ENCODE results near the gene FNDC3A. TPM values are rescaled to one million over a fixed set of nuclear protein-coding genes. Genes with fewer than 3 reads are reported as not detected.
A peak's percentile ranks its signal among the peaks of the same experiment; 100 is the strongest.
"Not testable (repeated sequence)": the region's sequence is repeated elsewhere in the genome, so short reads cannot be mapped to it uniquely, and the experiment has no call there.

Gene FNDC3A
- total RNA-seq, 1 donor from 2014 or later, result 51.9 TPM

GRCh38 chr13:48998641-48999292 is 23.1 kb downstream of the FNDC3A start:
- Mint-ChIP-seq H3K4me1 (ENCODE audit: unreplicated experiment) (peaks cover 13% of the 10 kb centered on the region), H3K4me3 (ENCODE audit: unreplicated experiment) (no peak overlapping the region), H3K27me3 (ENCODE audit: unreplicated experiment) (no peaks in the 10 kb centered on the region), H3K27ac (ENCODE audit: unreplicated experiment) (no peak overlapping the region), H3K9me3 (ENCODE audit: unreplicated experiment) (peaks cover 31% of the 10 kb centered on the region), H3K36me3 (ENCODE audit: unreplicated experiment) (peaks cover 26% of the 10 kb centered on the region)
- no peak for TF ChIP-seq CTCF (IDR thresholded peaks at IDR 0.05)
- DNase-seq (ENCODE audit: extremely low spot score, unreplicated experiment), result no peak

GRCh38 chr13:49000247-49000646 is 24.5 kb downstream of the FNDC3A start:
- Mint-ChIP-seq H3K27me3 (ENCODE audit: unreplicated experiment) (no peaks in the 10 kb centered on the region), H3K27ac (ENCODE audit: unreplicated experiment) (no peak overlapping the region), H3K36me3 (ENCODE audit: unreplicated experiment) (peaks cover 26% of the 10 kb centered on the region), H3K4me1 (ENCODE audit: unreplicated experiment) (peaks cover 7% of the 10 kb centered on the region), H3K4me3 (ENCODE audit: unreplicated experiment) (no peak overlapping the region), H3K9me3 (ENCODE audit: unreplicated experiment) (peaks cover 31% of the 10 kb centered on the region)
- TF ChIP-seq CTCF (IDR thresholded peaks at IDR 0.05), result no peak
- no peak for DNase-seq (ENCODE audit: extremely low spot score, unreplicated experiment)

GRCh38 chr13:49018986-49019635 is 43.4 kb downstream of the FNDC3A start:
- not testable (repeated sequence) for H3K27ac Mint-ChIP-seq (ENCODE audit: unreplicated experiment); H3K4me3 Mint-ChIP-seq (ENCODE audit: unreplicated experiment); DNase-seq (ENCODE audit: extremely low spot score, unreplicated experiment); H3K27me3 Mint-ChIP-seq (ENCODE audit: unreplicated experiment); H3K9me3 Mint-ChIP-seq (ENCODE audit: unreplicated experiment)
- peaks cover 13% of the 10 kb centered on the region for H3K36me3 Mint-ChIP-seq (ENCODE audit: unreplicated experiment)
- H3K4me1 Mint-ChIP-seq (ENCODE audit: unreplicated experiment), result peaks cover 19% of the 10 kb centered on the region

GRCh38 chr13:49020328-49020727 is 44.6 kb downstream of the FNDC3A start:
- Mint-ChIP-seq H3K4me3 (ENCODE audit: unreplicated experiment) (no peak overlapping the region), H3K36me3 (ENCODE audit: unreplicated experiment) (peaks cover 16% of the 10 kb centered on the region)

GRCh38 chr13:49020940-49021553 is 45.3 kb downstream of the FNDC3A start:
- peak overlapping the region; percentile 15 for H3K27ac Mint-ChIP-seq (ENCODE audit: unreplicated experiment)
- peaks cover 19% of the 10 kb centered on the region for H3K4me1 Mint-ChIP-seq (ENCODE audit: unreplicated experiment)
- H3K36me3 Mint-ChIP-seq (ENCODE audit: unreplicated experiment), result peaks cover 16% of the 10 kb centered on the region
- TF ChIP-seq CTCF (IDR thresholded peaks at IDR 0.05), result no peak
- H3K4me3 Mint-ChIP-seq (ENCODE audit: unreplicated experiment), result no peak overlapping the region
- no peak for DNase-seq (ENCODE audit: extremely low spot score, unreplicated experiment)
- H3K9me3 Mint-ChIP-seq (ENCODE audit: unreplicated experiment), result no peaks in the 10 kb centered on the region
- H3K27me3 Mint-ChIP-seq (ENCODE audit: unreplicated experiment), result no peaks in the 10 kb centered on the region

More at GRCh38 chr13:49020328-49020727, 44.6 kb downstream of the FNDC3A start:
- DNase-seq (ENCODE audit: extremely low spot score, unreplicated experiment), result no peak
- H3K27me3 Mint-ChIP-seq (ENCODE audit: unreplicated experiment), result no peaks in the 10 kb centered on the region
- peaks cover 19% of the 10 kb centered on the region for H3K4me1 Mint-ChIP-seq (ENCODE audit: unreplicated experiment)
- H3K9me3 Mint-ChIP-seq (ENCODE audit: unreplicated experiment), result no peaks in the 10 kb centered on the region
- no peak overlapping the region for H3K27ac Mint-ChIP-seq (ENCODE audit: unreplicated experiment)
- no peak for TF ChIP-seq CTCF (IDR thresholded peaks at IDR 0.05)
